A673 (cell line): ENCODE data around the gene ZSCAN5C. TPM values are rescaled to one million over a fixed set of nuclear protein-coding genes. Genes with fewer than 3 reads are reported as not detected.
"Not testable (repeated sequence)": the region's sequence is repeated elsewhere in the genome, so short reads cannot be mapped to it uniquely, and the experiment has no call there.

Source experiments
- BruUV-seq: library from RNA; stranded (reverse); fragments of 400-500 nt; replicated peaks from 2 replicates; lab custom pipeline; 2021; lab: Mats Ljungman, UMichigan
- CTCF ChIA-PET: fragments of 300-600 bp; sonication (Branson Sonifier 250); formaldehyde crosslinking; loops from one replicate; lab custom pipeline; 2022; ENCODE audit warnings: antibody characterized with exemption; lab: Charles Lee
- POLR2A ChIA-PET: fragments of 300-600 bp; sonication (Branson Sonifier 250); formaldehyde crosslinking; loops from one replicate; lab custom pipeline; 2022; ENCODE audit warnings: antibody characterized with exemption; ENCODE audit not compliant: low non-redundant PET; lab: Charles Lee
- DNase-seq: peaks from one replicate; pipeline ENCODE4 v3.0.0-alpha.2; 2015; ENCODE audit warnings: low spot score
- H3K27ac ChIP-seq: fragments of 200-600 bp; sonication (generic); 2 replicates; pipeline ENCODE4 v1.5.1; 2016; ENCODE audit warnings: mixed run types, low read depth, mild to moderate bottlenecking, mixed read lengths, antibody characterized with exemption, low read length; ENCODE audit not compliant: poor library complexity, severe bottlenecking
- H3K27me3 ChIP-seq: fragments of 200-600 bp; sonication (generic); replicated peaks from 2 replicates; pipeline ENCODE4 v1.6.1; 2017; ENCODE audit warnings: mixed run types, low read depth, mild to moderate bottlenecking, mixed read lengths, antibody characterized with exemption, low read length; ENCODE audit not compliant: insufficient read depth, poor library complexity
- H3K36me3 ChIP-seq: fragments of 200-600 bp; sonication (generic); 2 replicates; pipeline ENCODE4 v1.6.1; 2016; ENCODE audit warnings: mixed run types, mild to moderate bottlenecking, mixed read lengths, antibody characterized with exemption, low read length; ENCODE audit not compliant: insufficient read depth, poor library complexity, severe bottlenecking
- H3K4me1 ChIP-seq: fragments of 200-600 bp; sonication (generic); 2 replicates; pipeline ENCODE4 v1.6.1; 2017; ENCODE audit warnings: mixed run types, mild to moderate bottlenecking, mixed read lengths, antibody characterized with exemption, low read length; ENCODE audit not compliant: insufficient read depth, poor library complexity, severe bottlenecking
- H3K4me3 ChIP-seq: fragments of 200-600 bp; sonication (generic); 2 replicates; pipeline ENCODE4 v1.5.1; 2016; ENCODE audit warnings: low read depth, mixed run types, mild to moderate bottlenecking, mixed read lengths, low read length; ENCODE audit not compliant: poor library complexity, severe bottlenecking
- H3K9me3 ChIP-seq: fragments of 200-600 bp; sonication (generic); 2 replicates; pipeline ENCODE4 v1.6.1; 2016; ENCODE audit warnings: mixed run types, low read depth, mild to moderate bottlenecking, mixed read lengths, antibody characterized with exemption, low read length; ENCODE audit not compliant: poor library complexity, severe bottlenecking
- EZH2 ChIP-seq: fragments of 200-600 bp; sonication (generic); IDR thresholded peaks from 2 replicates; pipeline ENCODE4 v1.6.1; 2017; ENCODE audit warnings: borderline replicate concordance, low read depth, mild to moderate bottlenecking, mixed read lengths, antibody characterized with exemption, low read length; ENCODE audit not compliant: poor library complexity, severe bottlenecking
- intact Hi-C: fragments of 100-400 bp; cut with micrococcal nuclease; formaldehyde crosslinking; loops from one replicate; pipeline ENCODE4 v1.10.0; 2022; ENCODE audit not compliant: unreplicated experiment
- total RNA-seq: library from RNA; stranded (reverse); gene quantifications from 2 replicates; pipeline ENCODE4 v1.2.3, GENCODE V29; 2021
- TF ChIP-seq, protein P1 (sequence below): fragments of 300-800, 200-600 bp; sonication (generic); conservative IDR thresholded peaks from 2 replicates; pipeline ENCODE4 v1.5.1; 2017; ENCODE audit warnings: low read depth, mild to moderate bottlenecking, antibody characterized with exemption, low read length, moderate library complexity, mixed read lengths

The ZSCAN5C gene
- total RNA-seq, 1 experiment from 2014 or later, result not detected

GRCh38 chr19:56199687-56200086 lies 2.4 kb upstream of the ZSCAN5C start:
- Histone ChIP-seq H3K4me3 (no peak overlapping the region), H3K4me1 (no peaks in the 10 kb centered on the region), H3K27me3 (peaks cover 8% of the 10 kb centered on the region), H3K36me3 (no peaks in the 10 kb centered on the region), H3K9me3 (no peaks in the 10 kb centered on the region), H3K27ac (no peak overlapping the region)
- ChIA-PET CTCF (interaction anchor here (0.6 kb wide), 1 partner anchor 461 kb away, joined by 3 read pairs; no protein-coding TSS in a partner anchor), POLR2A (no interaction called here)
- TF ChIP-seq EZH2, result no peak
- TF ChIP-seq, protein P1, sequence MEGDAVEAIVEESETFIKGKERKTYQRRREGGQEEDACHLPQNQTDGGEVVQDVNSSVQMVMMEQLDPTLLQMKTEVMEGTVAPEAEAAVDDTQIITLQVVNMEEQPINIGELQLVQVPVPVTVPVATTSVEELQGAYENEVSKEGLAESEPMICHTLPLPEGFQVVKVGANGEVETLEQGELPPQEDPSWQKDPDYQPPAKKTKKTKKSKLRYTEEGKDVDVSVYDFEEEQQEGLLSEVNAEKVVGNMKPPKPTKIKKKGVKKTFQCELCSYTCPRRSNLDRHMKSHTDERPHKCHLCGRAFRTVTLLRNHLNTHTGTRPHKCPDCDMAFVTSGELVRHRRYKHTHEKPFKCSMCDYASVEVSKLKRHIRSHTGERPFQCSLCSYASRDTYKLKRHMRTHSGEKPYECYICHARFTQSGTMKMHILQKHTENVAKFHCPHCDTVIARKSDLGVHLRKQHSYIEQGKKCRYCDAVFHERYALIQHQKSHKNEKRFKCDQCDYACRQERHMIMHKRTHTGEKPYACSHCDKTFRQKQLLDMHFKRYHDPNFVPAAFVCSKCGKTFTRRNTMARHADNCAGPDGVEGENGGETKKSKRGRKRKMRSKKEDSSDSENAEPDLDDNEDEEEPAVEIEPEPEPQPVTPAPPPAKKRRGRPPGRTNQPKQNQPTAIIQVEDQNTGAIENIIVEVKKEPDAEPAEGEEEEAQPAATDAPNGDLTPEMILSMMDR, result no peak
- BruUV-seq, result no TSS peak
- intact Hi-C loops, result no loop called here
- DNase-seq, result no peak

- BruUV-seq, DNase-seq, H3K4me3 ChIP-seq, H3K36me3 ChIP-seq, CTCF ChIA-PET, intact Hi-C loops, POLR2A ChIA-PET, H3K9me3 ChIP-seq, H3K4me1 ChIP-seq, H3K27ac ChIP-seq: not testable (repeated sequence)
- peaks cover 12% of the 10 kb centered on the region for H3K27me3 ChIP-seq
- TF ChIP-seq, protein P1, result 0 out of 2 replicates have a peak, but pooled peaks have one; percentile 14
These were observed 5.5 kb downstream of the ZSCAN5C start for GRCh38 chr19:56207581-56207980.

DNA sequence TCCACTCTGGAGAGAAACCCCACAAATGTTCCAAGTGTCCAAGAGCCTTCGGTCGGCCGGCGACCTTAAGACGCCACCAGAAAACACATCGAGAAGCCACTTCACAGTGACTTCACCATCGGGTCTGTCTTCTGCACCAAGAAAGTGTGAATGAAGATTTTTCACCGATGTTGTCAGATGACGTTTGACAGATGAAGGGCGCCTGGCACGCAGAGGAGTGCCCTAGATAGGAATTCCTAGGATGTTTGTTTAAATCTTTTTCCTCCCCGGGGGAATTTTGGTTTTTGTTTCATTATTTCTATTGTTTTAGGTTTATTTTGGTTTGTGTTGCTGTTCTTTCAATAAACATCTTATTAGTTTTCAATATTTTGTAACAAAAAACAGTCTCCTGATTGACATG lies 7.0 kb downstream of the ZSCAN5C start:
- H3K36me3 ChIP-seq, result no peaks in the 10 kb centered on the region
- DNase-seq, result no peak
- no peak for TF ChIP-seq EZH2
- TF ChIP-seq, protein P1, result no peak
- H3K4me1 ChIP-seq, result no peaks in the 10 kb centered on the region
- ChIA-PET CTCF (no interaction called here), POLR2A (no interaction called here)
- no peak overlapping the region for H3K4me3 ChIP-seq
- no peaks in the 10 kb centered on the region for H3K9me3 ChIP-seq
- intact Hi-C loops, result no loop called here
- H3K27me3 ChIP-seq, result peaks cover 5% of the 10 kb centered on the region
- H3K27ac ChIP-seq, result no peak overlapping the region
- no TSS peak for BruUV-seq

DNA sequence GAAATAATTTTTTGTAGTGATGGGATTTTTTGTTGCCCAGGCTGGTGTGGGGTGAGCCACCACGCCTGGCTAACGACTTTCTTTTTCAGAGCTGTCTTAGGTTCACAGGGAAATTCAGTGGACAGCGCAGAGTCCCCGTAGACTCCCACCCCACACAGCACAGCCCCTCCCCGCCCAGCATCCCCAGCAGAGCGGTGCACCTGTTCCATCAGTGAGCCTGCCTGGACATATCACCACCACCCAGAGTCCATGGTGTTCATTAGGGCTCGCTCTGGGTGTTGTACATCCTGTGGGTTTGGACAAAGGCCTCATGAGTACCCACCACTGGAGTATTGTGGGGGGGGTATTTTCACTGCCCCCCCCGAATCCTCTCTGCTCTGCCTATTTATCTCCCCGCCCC lies 8.0 kb downstream of the ZSCAN5C start:
- H3K27ac ChIP-seq, H3K36me3 ChIP-seq, H3K27me3 ChIP-seq, CTCF ChIA-PET, H3K4me1 ChIP-seq, intact Hi-C loops, BruUV-seq, H3K4me3 ChIP-seq, H3K9me3 ChIP-seq, POLR2A ChIA-PET, DNase-seq: not testable (repeated sequence)
